Measurements from ENCODE around the gene PSTPIP1.

Gene PSTPIP1

GRCh38 chr15:76967067-76967466 lies 27.9 kb upstream of the PSTPIP1 start:
- Histone ChIP-seq H3K4me1 (ENCODE audit: control insufficient read depth, insufficient read depth, low read length) (no peaks in the 10 kb centered on the region), H3K4me3 (ENCODE audit: low read length) (no peak overlapping the region), H3K9ac (ENCODE audit: low read length) (no peak overlapping the region), H3K9me3 (ENCODE audit: control insufficient read depth, low read length) (no peaks in the 10 kb centered on the region), H3K27me3 (ENCODE audit: control insufficient read depth, insufficient read depth, low read length) (no peaks in the 10 kb centered on the region), H3K36me3 (ENCODE audit: control insufficient read depth, insufficient read depth, low read length) (no peaks in the 10 kb centered on the region)

GRCh38 chr15:76968306-76968705 lies 26.6 kb upstream of the PSTPIP1 start:
- Histone ChIP-seq H3K9me3 (ENCODE audit: control insufficient read depth, low read length) (no peaks in the 10 kb centered on the region), H3K36me3 (ENCODE audit: control insufficient read depth, insufficient read depth, low read length) (no peaks in the 10 kb centered on the region), H3K27me3 (ENCODE audit: control insufficient read depth, insufficient read depth, low read length) (peaks cover 3% of the 10 kb centered on the region), H3K4me3 (ENCODE audit: low read length) (no peak overlapping the region), H3K9ac (ENCODE audit: low read length) (no peak overlapping the region), H3K4me1 (ENCODE audit: control insufficient read depth, insufficient read depth, low read length) (peaks cover 8% of the 10 kb centered on the region)

GRCh38 chr15:76972389-76973361 lies 22.3 kb upstream of the PSTPIP1 start:
- no peak overlapping the region for H3K4me3 ChIP-seq (ENCODE audit: low read length)
- no peak overlapping the region for H3K9ac ChIP-seq (ENCODE audit: low read length)
- no peaks in the 10 kb centered on the region for H3K9me3 ChIP-seq (ENCODE audit: control insufficient read depth, low read length)
- no peaks in the 10 kb centered on the region for H3K36me3 ChIP-seq (ENCODE audit: control insufficient read depth, insufficient read depth, low read length)
- peaks cover 8% of the 10 kb centered on the region for H3K4me1 ChIP-seq (ENCODE audit: control insufficient read depth, insufficient read depth, low read length)
- peaks cover 3% of the 10 kb centered on the region for H3K27me3 ChIP-seq (ENCODE audit: control insufficient read depth, insufficient read depth, low read length)

GRCh38 chr15:76973362-76973743 lies 21.6 kb upstream of the PSTPIP1 start:
- H3K27me3 ChIP-seq (ENCODE audit: control insufficient read depth, insufficient read depth, low read length), result peaks cover 3% of the 10 kb centered on the region
- no peaks in the 10 kb centered on the region for H3K36me3 ChIP-seq (ENCODE audit: control insufficient read depth, insufficient read depth, low read length)
- H3K9ac ChIP-seq (ENCODE audit: low read length), result no peak overlapping the region
- H3K9me3 ChIP-seq (ENCODE audit: control insufficient read depth, low read length), result no peaks in the 10 kb centered on the region
- H3K4me1 ChIP-seq (ENCODE audit: control insufficient read depth, insufficient read depth, low read length), result peaks cover 8% of the 10 kb centered on the region
- no peak overlapping the region for H3K4me3 ChIP-seq (ENCODE audit: low read length)

- H3K27me3 ChIP-seq (ENCODE audit: control insufficient read depth, insufficient read depth, low read length), result peaks cover 3% of the 10 kb centered on the region
- no peaks in the 10 kb centered on the region for H3K36me3 ChIP-seq (ENCODE audit: control insufficient read depth, insufficient read depth, low read length)
- H3K9me3 ChIP-seq (ENCODE audit: control insufficient read depth, low read length), result no peaks in the 10 kb centered on the region
- H3K4me3 ChIP-seq (ENCODE audit: low read length), result no peak overlapping the region
- no peak overlapping the region for H3K9ac ChIP-seq (ENCODE audit: low read length)
- peaks cover 8% of the 10 kb centered on the region for H3K4me1 ChIP-seq (ENCODE audit: control insufficient read depth, insufficient read depth, low read length)
Measured at GRCh38 chr15:76973906-76974305, 21.0 kb upstream of the PSTPIP1 start.

- Histone ChIP-seq H3K9me3 (ENCODE audit: control insufficient read depth, low read length) (no peaks in the 10 kb centered on the region), H3K27me3 (ENCODE audit: control insufficient read depth, insufficient read depth, low read length) (peaks cover 3% of the 10 kb centered on the region), H3K36me3 (ENCODE audit: control insufficient read depth, insufficient read depth, low read length) (no peaks in the 10 kb centered on the region), H3K4me1 (ENCODE audit: control insufficient read depth, insufficient read depth, low read length) (peaks cover 8% of the 10 kb centered on the region), H3K9ac (ENCODE audit: low read length) (no peak overlapping the region), H3K4me3 (ENCODE audit: low read length) (no peak overlapping the region)
Measured at GRCh38 chr15:76974456-76975036, 20.4 kb upstream of the PSTPIP1 start.

- Histone ChIP-seq H3K4me1 (ENCODE audit: control insufficient read depth, insufficient read depth, low read length) (peaks cover 8% of the 10 kb centered on the region), H3K4me3 (ENCODE audit: low read length) (no peak overlapping the region), H3K27me3 (ENCODE audit: control insufficient read depth, insufficient read depth, low read length) (peaks cover 3% of the 10 kb centered on the region), H3K9me3 (ENCODE audit: control insufficient read depth, low read length) (no peaks in the 10 kb centered on the region), H3K9ac (ENCODE audit: low read length) (no peak overlapping the region), H3K36me3 (ENCODE audit: control insufficient read depth, insufficient read depth, low read length) (no peaks in the 10 kb centered on the region)
Measured at GRCh38 chr15:76976141-76976540, 18.8 kb upstream of the PSTPIP1 start.

GRCh38 chr15:76976572-76977270 lies 18.2 kb upstream of the PSTPIP1 start:
- H3K27me3 ChIP-seq (ENCODE audit: control insufficient read depth, insufficient read depth, low read length), result peaks cover 3% of the 10 kb centered on the region
- no peak overlapping the region for H3K4me3 ChIP-seq (ENCODE audit: low read length)
- H3K9ac ChIP-seq (ENCODE audit: low read length), result no peak overlapping the region
- no peaks in the 10 kb centered on the region for H3K36me3 ChIP-seq (ENCODE audit: control insufficient read depth, insufficient read depth, low read length)
- no peaks in the 10 kb centered on the region for H3K9me3 ChIP-seq (ENCODE audit: control insufficient read depth, low read length)
- H3K4me1 ChIP-seq (ENCODE audit: control insufficient read depth, insufficient read depth, low read length), result peaks cover 8% of the 10 kb centered on the region

GRCh38 chr15:76978522-76979330 lies 16.2 kb upstream of the PSTPIP1 start:
- no peak overlapping the region for H3K4me3 ChIP-seq (ENCODE audit: low read length)
- H3K9ac ChIP-seq (ENCODE audit: low read length), result no peak overlapping the region
- no peaks in the 10 kb centered on the region for H3K4me1 ChIP-seq (ENCODE audit: control insufficient read depth, insufficient read depth, low read length)
- no peaks in the 10 kb centered on the region for H3K36me3 ChIP-seq (ENCODE audit: control insufficient read depth, insufficient read depth, low read length)
- no peaks in the 10 kb centered on the region for H3K9me3 ChIP-seq (ENCODE audit: control insufficient read depth, low read length)
- no peaks in the 10 kb centered on the region for H3K27me3 ChIP-seq (ENCODE audit: control insufficient read depth, insufficient read depth, low read length)

- Histone ChIP-seq H3K4me1 (ENCODE audit: control insufficient read depth, insufficient read depth, low read length) (no peaks in the 10 kb centered on the region), H3K9me3 (ENCODE audit: control insufficient read depth, low read length) (no peaks in the 10 kb centered on the region), H3K36me3 (ENCODE audit: control insufficient read depth, insufficient read depth, low read length) (no peaks in the 10 kb centered on the region), H3K9ac (ENCODE audit: low read length) (no peak overlapping the region), H3K4me3 (ENCODE audit: low read length) (no peak overlapping the region), H3K27me3 (ENCODE audit: control insufficient read depth, insufficient read depth, low read length) (no peaks in the 10 kb centered on the region)
Measured at GRCh38 chr15:76979331-76979925, 15.5 kb upstream of the PSTPIP1 start.

- H3K36me3 ChIP-seq (ENCODE audit: control insufficient read depth, insufficient read depth, low read length), result no peaks in the 10 kb centered on the region
- H3K27me3 ChIP-seq (ENCODE audit: control insufficient read depth, insufficient read depth, low read length), result no peaks in the 10 kb centered on the region
- H3K9me3 ChIP-seq (ENCODE audit: control insufficient read depth, low read length), result no peaks in the 10 kb centered on the region
Measured at GRCh38 chr15:76979996-76980520, 14.9 kb upstream of the PSTPIP1 start.

More at GRCh38 chr15:76979996-76980520, 14.9 kb upstream of the PSTPIP1 start:
- Histone ChIP-seq H3K9ac (ENCODE audit: low read length) (no peak overlapping the region), H3K4me1 (ENCODE audit: control insufficient read depth, insufficient read depth, low read length) (no peaks in the 10 kb centered on the region), H3K4me3 (ENCODE audit: low read length) (no peak overlapping the region)

Data from mucosa of stomach (tissue), 1 donor.